Skin epidermis (tissue), 12 donors: Measurements from ENCODE around the gene CCL15.

Source experiments
- H3K27ac ChIP-seq, 21 experiments: fragments of 200-600 bp; sonication (generic) in 11 of 21; one replicate each; pipeline ENCODE4 v1.5.0; 2020; ENCODE audit warnings: mild to moderate bottlenecking in 3 of 21, inconsistent platforms in 2 of 21, moderate library complexity in 2 of 21
- H3K4me3 ChIP-seq, 7 experiments: fragments of 200-600 bp; sonication (generic) in 2 of 7; one replicate each; pipeline ENCODE4 v1.5.0; 2020; ENCODE audit warnings: inconsistent platforms in 2 of 7, mild to moderate bottlenecking in 2 of 7, moderate library complexity in 1 of 7

The CCL15 gene

GRCh38 chr17:35953720-35954119, 47.6 kb downstream of the CCL15 start:
- Histone ChIP-seq H3K27ac (no peak overlapping the region), H3K4me3 (no peak overlapping the region)

GRCh38 chr17:35949401-35949800, 52.0 kb downstream of the CCL15 start:
- no peak overlapping the region for H3K4me3 ChIP-seq

GRCh38 chr17:35948092-35948491, 53.3 kb downstream of the CCL15 start:
- Histone ChIP-seq H3K4me3 (no peak overlapping the region), H3K27ac (no peak overlapping the region)

More at GRCh38 chr17:35949401-35949800, 52.0 kb downstream of the CCL15 start:
- no peak overlapping the region for H3K27ac ChIP-seq
